DMS53 treated with DMSO at 0.1 percent for 48 hours (cell line): ENCODE data around the gene CPN2.
A peak's percentile ranks its signal among the peaks of the same experiment; 100 is the strongest.

Experiments
- DNase-seq: peaks from one replicate; lab custom pipeline; 2025; ENCODE audit not compliant: unreplicated experiment; lab: John Stamatoyannopoulos, UW

The CPN2 gene

DNA sequence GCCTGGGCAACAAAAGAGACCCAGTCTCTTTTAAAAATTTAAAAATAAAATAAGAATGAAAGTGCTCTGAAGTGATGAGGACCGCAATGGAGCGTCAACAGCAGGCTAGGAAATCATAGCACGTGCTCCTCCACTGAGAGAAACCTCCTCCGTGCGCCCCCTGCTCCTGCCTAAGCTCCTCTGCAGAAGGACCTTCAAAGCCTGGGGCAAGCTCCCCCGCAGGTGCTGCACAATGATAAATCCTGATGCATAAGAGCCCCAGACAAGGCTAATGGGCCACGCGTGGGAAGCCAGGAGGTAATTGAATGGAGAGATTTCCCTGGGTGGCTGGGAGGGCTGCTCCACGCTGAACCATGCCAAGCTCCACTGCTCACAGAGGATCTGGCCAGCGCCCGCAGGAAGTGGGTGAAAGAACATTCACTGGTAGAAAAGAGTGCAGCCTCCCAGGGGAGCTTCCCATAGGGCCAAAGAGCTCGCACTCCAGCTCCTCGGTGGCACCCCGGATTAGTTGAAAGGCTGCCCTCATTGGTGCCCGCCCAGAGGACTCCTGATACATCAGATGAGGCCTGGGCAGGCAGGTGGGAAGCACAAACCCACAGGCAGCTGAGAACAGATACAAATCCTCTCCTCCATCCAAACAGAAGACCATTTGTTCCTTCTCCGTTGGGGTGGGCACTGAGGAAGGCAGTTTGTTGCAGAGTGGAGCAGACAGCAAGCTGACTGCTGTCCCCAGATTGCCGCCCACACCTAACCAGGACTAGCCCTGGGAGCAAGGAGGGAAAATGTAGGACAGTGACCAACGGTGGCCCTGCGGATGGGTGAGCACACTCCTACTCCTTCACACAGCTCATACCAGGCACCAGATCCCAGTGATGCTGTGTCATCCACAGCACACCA is 52.5 kb downstream of the CPN2 start:
- DNase-seq: no peak

DNA sequence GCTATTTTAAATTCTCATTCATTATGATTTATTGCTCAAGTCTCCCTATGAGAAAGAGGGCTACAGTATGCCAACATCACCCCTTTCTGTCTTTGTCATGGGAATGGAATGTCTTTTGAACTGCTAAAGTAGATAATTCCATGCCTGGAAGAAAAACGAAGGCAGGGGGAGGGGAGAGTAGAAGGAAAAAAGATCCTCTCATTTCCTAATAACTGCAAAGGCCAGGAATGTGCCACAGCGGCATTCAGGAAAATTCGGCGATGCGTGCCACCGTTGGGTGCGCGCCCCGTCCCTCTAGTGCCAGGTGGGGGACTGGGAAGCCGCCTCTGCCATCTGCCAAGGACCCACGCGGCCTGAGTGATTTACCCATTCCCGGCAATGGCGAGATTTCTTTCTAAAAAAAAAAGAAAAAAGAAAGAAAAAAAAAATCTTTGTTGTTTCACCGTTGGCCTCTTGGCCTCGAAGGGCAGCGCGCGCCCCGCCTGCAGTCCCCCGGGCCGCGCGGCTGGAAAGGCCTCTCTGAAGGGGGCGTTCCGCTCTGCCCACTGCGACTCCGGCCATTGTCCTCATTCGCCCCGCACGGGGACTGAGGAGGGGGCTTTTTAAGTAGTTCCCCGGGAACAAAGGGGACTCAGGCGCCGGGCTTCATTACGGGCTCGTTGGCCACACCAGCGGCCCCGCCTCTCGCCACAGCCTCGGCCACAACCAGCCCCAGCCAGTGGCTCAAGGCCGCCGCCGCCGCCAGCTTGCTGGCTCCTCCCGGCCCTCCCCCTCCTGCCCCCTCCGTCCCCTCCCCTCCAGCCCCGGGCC is 54.5 kb downstream of the CPN2 start:
- peak; percentile 38 for DNase-seq

DNA sequence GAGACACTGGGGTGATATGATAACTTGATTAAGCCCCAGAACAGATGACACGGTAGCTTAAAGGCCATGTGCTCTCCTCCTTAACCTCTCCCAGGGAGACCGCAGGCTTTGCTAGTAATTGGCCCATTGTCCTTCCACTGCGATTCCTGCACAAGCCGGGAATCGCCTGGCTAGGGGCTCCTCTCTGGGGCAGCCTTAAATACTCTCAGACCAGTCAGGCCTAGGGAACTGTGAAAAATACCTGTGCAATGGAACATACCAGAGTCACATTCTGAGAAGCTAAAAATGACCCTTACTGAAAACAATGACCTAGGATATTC is 56.3 kb downstream of the CPN2 start:
- no peak for DNase-seq

DNA sequence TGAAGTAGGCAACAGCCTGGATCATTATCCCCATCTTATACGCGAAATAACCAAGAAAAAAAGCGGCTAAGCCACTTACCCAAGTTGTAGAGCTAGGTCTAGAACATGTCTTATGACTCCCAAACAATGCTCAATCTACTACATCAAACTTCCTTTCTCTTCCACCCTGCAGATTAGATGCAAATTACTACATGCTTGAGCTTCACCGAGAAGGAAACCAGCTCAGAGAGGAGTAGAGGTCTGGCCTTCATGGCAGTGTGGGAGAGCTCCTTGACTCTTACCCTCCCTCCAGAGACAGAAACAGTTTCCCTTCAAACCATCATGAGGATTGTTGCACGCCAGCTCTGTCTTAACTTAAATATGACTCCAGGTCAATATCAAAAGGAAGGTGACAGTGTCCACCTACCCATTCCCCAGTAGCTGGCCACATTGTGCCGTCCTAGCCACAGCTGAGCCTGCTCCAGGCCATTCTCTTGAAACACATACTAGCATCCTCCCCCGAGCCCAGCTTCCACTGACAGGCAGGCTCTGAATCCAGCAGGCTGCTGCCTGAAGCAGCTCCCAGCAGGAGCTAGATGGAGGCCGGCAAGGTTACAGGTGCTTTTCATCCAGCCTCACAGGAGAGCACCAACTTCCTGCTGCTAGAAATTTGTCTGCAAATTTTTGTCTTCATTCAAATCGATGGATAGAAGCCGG is 56.8 kb downstream of the CPN2 start:
- DNase-seq: no peak

DNA sequence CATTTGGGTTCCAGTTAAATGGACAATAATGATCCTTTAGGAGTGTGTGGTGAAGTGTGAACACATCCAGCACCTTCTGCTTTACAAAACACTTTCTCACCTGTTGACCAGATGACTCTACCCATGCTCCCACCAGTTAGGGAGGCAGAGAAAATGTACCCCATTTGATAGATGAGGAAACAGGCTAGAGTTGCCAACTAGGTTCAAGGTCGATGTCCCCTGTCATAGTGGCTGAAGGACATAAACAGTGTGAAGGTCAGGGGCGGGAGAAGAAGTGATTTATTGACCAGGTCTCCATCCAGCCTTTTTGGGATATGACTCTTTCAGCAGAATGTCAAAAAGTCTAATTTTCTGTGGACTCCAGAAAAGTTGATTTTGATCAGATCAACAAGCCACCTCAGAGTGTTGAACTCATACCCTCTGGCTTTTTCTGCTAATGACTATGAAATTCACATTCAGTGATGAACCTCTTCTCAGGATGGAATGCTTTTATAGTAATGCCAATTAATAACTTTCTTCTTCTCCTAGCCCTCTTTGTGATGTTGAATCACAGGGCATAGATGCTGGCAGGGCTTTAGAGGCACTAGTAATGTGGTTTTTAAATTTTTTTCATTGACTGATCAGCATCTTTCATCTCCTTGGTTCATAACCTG is 57.5 kb downstream of the CPN2 start:
- no peak for DNase-seq

DNA sequence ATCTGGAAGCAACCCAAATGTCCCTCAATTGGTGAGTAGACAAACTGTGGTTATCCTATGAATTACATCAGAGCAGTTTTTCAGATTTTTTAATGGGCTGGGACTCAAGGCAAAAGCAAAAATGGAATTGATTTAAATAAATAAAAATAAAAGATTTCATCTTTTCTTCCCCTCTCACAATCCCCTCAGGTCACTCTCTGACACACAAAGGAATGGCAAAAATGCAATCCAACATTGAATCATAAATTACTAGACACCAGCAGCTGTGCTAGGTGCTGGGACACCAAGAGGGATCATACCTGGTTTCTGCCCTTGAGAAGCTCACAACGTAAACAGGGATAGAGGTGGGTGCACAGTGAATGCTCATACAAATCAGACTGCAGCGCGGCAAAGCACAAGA is 58.8 kb downstream of the CPN2 start:
- DNase-seq: no peak
